ENCODE measurements around the gene NRP2. TPM values are rescaled to one million over a fixed set of nuclear protein-coding genes. Genes with fewer than 3 reads are reported as not detected.

NRP2 gene
- polyA plus RNA-seq, 1 experiment = 114 TPM

- Histone ChIP-seq H3K27me3 (ENCODE audit: control insufficient read depth, insufficient read depth, low read length) (no peaks in the 10 kb centered on the region), H3K27ac (ENCODE audit: low read depth, low read length) (no peak overlapping the region), H3K4me3 (ENCODE audit: low read depth, low read length) (no peak overlapping the region), H3K9me3 (ENCODE audit: control insufficient read depth, insufficient read depth, low read length) (no peaks in the 10 kb centered on the region; the same call in 1 of the 2 replicates)
- ChIA-PET CTCF (interaction anchor here (0.8 to 2.5 kb wide), 5 partner anchors 11 to 1428 kb away, joined by 3 to 9 read pairs (median 4); no protein-coding TSS in a partner anchor), POLR2A (interaction anchor here (1.4 kb wide), 1 partner anchor 18 kb away, joined by 6 read pairs; no protein-coding TSS in a partner anchor)
- TF ChIP-seq CTCF (IDR thresholded peaks at IDR 0.05; ENCODE audit: low read depth, low read length) = no peak
- DNase-seq (ENCODE audit: low read depth, low spot score) = no peak
These were observed 6.3 kb downstream of the NRP2 start for GRCh38 chr2:205688417-205689200.

- H3K9me3 ChIP-seq (ENCODE audit: control insufficient read depth, insufficient read depth, low read length) = no peaks in the 10 kb centered on the region; the same call in 1 of the 2 replicates
- no peak for TF ChIP-seq CTCF (IDR thresholded peaks at IDR 0.05; ENCODE audit: low read depth, low read length)
- no peak for DNase-seq (ENCODE audit: low read depth, low spot score)
- H3K27ac ChIP-seq (ENCODE audit: low read depth, low read length) = no peak overlapping the region
- POLR2A ChIA-PET = no interaction called here
- no peak overlapping the region for H3K4me3 ChIP-seq (ENCODE audit: low read depth, low read length)
- no peaks in the 10 kb centered on the region for H3K27me3 ChIP-seq (ENCODE audit: control insufficient read depth, insufficient read depth, low read length)
- CTCF ChIA-PET = no interaction called here
These were observed 7.5 kb downstream of the NRP2 start for GRCh38 chr2:205689820-205690219.

GRCh38 chr2:205692104-205692503 lies 9.8 kb downstream of the NRP2 start:
- POLR2A ChIA-PET = interaction anchor here (1.3 to 1.5 kb wide), 2 partner anchors 10 to 15 kb away, joined by 3 to 4 read pairs; partner anchors contain the start of gene NRP2
- no peak for DNase-seq (ENCODE audit: low read depth, low spot score)
- Histone ChIP-seq H3K27me3 (ENCODE audit: control insufficient read depth, insufficient read depth, low read length) (no peaks in the 10 kb centered on the region), H3K4me3 (ENCODE audit: low read depth, low read length) (no peak overlapping the region), H3K9me3 (ENCODE audit: control insufficient read depth, insufficient read depth, low read length) (no peaks in the 10 kb centered on the region), H3K27ac (ENCODE audit: low read depth, low read length) (no peak overlapping the region)
- CTCF ChIA-PET = no interaction called here
- no peak for TF ChIP-seq CTCF (IDR thresholded peaks at IDR 0.05; ENCODE audit: low read depth, low read length)

GRCh38 chr2:205694256-205694655 lies 12.0 kb downstream of the NRP2 start:
- no peak for TF ChIP-seq CTCF (IDR thresholded peaks at IDR 0.05; ENCODE audit: low read depth, low read length)
- POLR2A ChIA-PET = interaction anchor here (1.1 to 2.8 kb wide), 3 partner anchors 12 to 37 kb away, joined by 3 to 12 read pairs (median 8); partner anchors contain the start of gene NRP2
- H3K9me3 ChIP-seq (ENCODE audit: control insufficient read depth, insufficient read depth, low read length) = no peaks in the 10 kb centered on the region
- no peak overlapping the region for H3K27ac ChIP-seq (ENCODE audit: low read depth, low read length)
- no peaks in the 10 kb centered on the region for H3K27me3 ChIP-seq (ENCODE audit: control insufficient read depth, insufficient read depth, low read length)
- CTCF ChIA-PET = interaction anchor here (1.1 to 2.0 kb wide), 2 partner anchors 10 to 232 kb away, joined by 3 to 7 read pairs; no protein-coding TSS in a partner anchor
- DNase-seq (ENCODE audit: low read depth, low spot score) = no peak
- no peak overlapping the region for H3K4me3 ChIP-seq (ENCODE audit: low read depth, low read length)

- Histone ChIP-seq H3K27me3 (ENCODE audit: control insufficient read depth, insufficient read depth, low read length) (no peaks in the 10 kb centered on the region), H3K9me3 (ENCODE audit: control insufficient read depth, insufficient read depth, low read length) (no peaks in the 10 kb centered on the region), H3K4me3 (ENCODE audit: low read depth, low read length) (no peak overlapping the region), H3K27ac (ENCODE audit: low read depth, low read length) (peak overlapping the region; percentile 72)
- ChIA-PET POLR2A (interaction anchor here (1.2 to 2.8 kb wide), 7 partner anchors 10 to 36 kb away, joined by 3 to 17 read pairs (median 6); partner anchors contain the start of gene NRP2), CTCF (interaction anchor here (0.6 to 0.8 kb wide), 2 partner anchors 334 to 1435 kb away, joined by 3 read pairs; no protein-coding TSS in a partner anchor)
- peak; percentile 77 for DNase-seq (ENCODE audit: low read depth, low spot score)
- no peak for TF ChIP-seq CTCF (IDR thresholded peaks at IDR 0.05; ENCODE audit: low read depth, low read length)
These were observed 13.2 kb downstream of the NRP2 start for GRCh38 chr2:205695460-205695991.

All from AG04450 (cell line).